ENCODE data around the gene TMUB2. TPM values are rescaled to one million over a fixed set of nuclear protein-coding genes. Genes with fewer than 3 reads are reported as not detected.

The TMUB2 gene
- total and polyA plus RNA-seq, 2 donors, result 21.4 to 57.6 TPM

DNA sequence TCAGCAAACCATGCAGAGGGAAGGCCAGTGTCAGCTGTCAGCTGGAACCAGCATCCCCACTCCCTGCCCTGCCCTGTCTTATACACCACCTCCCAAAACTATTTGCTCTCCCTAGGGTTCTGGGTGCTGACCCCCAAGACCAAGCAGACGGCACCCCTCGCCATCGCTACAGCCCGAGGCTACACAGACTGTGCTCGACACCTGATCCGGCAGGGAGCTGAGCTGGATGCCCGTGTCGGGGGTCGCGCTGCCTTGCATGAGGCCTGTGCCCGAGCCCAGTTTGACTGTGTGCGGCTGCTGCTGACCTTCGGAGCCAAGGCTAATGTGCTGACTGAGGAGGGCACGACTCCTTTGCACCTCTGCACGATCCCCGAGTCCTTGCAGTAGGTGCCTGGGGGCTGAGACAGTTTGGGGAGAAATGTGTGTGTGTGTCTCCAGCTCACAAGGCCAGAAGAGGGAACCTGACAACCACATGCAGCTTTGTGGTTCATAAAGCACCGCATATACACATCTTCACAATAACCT, 14.8 kb upstream of the TMUB2 start:
- H3K27me3 ChIP-seq (ENCODE audit: control insufficient read depth in 2 of 2, insufficient read depth in 1 of 2, low read length in 1 of 2), result peaks cover 0 to 13% of the 10 kb centered on the region in 2 donors
- H3K9me3 ChIP-seq (ENCODE audit: control insufficient read depth in 2 of 2, insufficient read depth in 1 of 2, low read length in 1 of 2), result peaks cover 0 to 4% of the 10 kb centered on the region in 2 donors
- WGBS, result 95% methylated on average over 17 of the region's 17 CpGs
- DNase-seq (ENCODE audit: low read depth in 6 of 9, low spot score in 9 of 9), result no peak
- H3K27ac ChIP-seq (ENCODE audit: low read depth in 1 of 2, low read length in 1 of 2), result no peak overlapping the region
- H3K36me3 ChIP-seq (ENCODE audit: control insufficient read depth in 2 of 2, insufficient read depth in 2 of 2, low read length in 1 of 2), result peaks cover 3 to 11% of the 10 kb centered on the region in 2 donors
- no peak overlapping the region for H3K4me3 ChIP-seq (ENCODE audit: low read length in 2 of 2)
- H3K4me1 ChIP-seq (ENCODE audit: control insufficient read depth in 2 of 2, insufficient read depth in 2 of 2, low read length in 2 of 2), result peaks cover 0 to 11% of the 10 kb centered on the region in 2 donors

DNA sequence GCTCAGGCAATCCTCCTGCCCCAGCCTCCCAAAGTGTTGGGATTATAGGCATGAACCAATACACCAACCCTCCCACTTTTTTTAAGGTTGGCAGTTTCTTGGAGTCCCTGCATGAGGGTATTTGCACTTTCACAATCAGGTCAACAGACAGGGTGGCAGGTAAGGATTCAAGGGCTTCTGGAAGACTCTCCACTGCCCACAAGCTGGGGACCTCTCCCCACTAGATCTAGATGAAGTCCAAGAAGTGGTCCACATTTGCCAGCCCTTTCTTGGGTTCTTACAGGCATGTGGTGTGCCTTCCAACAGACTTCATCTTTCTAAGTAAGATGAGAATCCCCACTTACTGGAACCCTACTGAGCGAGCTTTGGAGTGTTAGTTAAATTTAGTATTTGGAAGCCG, 12.3 kb upstream of the TMUB2 start:
- 98% methylated on average over 2 of the region's 2 CpGs for WGBS
- peaks cover 6 to 23% of the 10 kb centered on the region in 2 donors for H3K36me3 ChIP-seq (ENCODE audit: control insufficient read depth in 2 of 2, insufficient read depth in 2 of 2, low read length in 1 of 2)
- H3K27ac ChIP-seq (ENCODE audit: low read depth in 1 of 2, low read length in 1 of 2), result no peak overlapping the region
- no peak for DNase-seq (ENCODE audit: low read depth in 6 of 9, low spot score in 9 of 9)
- H3K9me3 ChIP-seq (ENCODE audit: control insufficient read depth in 2 of 2, insufficient read depth in 1 of 2, low read length in 1 of 2), result peaks cover 0 to 4% of the 10 kb centered on the region in 2 donors
- no peak overlapping the region for H3K4me3 ChIP-seq (ENCODE audit: low read length in 2 of 2)
- peaks cover 0 to 7% of the 10 kb centered on the region in 2 donors for H3K4me1 ChIP-seq (ENCODE audit: control insufficient read depth in 2 of 2, insufficient read depth in 2 of 2, low read length in 2 of 2)
- H3K27me3 ChIP-seq (ENCODE audit: control insufficient read depth in 2 of 2, insufficient read depth in 1 of 2, low read length in 1 of 2), result peaks cover 0 to 13% of the 10 kb centered on the region in 2 donors

GRCh38 chr17:44176257-44176656, 10.5 kb upstream of the TMUB2 start:
- no peak for DNase-seq (ENCODE audit: low read depth in 6 of 9, low spot score in 9 of 9)
- Histone ChIP-seq H3K4me3 (ENCODE audit: low read length in 2 of 2) (no peak overlapping the region), H3K27me3 (ENCODE audit: control insufficient read depth in 2 of 2, insufficient read depth in 1 of 2, low read length in 1 of 2) (peaks cover 0 to 3% of the 10 kb centered on the region in 2 donors), H3K27ac (ENCODE audit: low read depth in 1 of 2, low read length in 1 of 2) (no peak overlapping the region), H3K4me1 (ENCODE audit: control insufficient read depth in 2 of 2, insufficient read depth in 2 of 2, low read length in 2 of 2) (no peaks in the 10 kb centered on the region), H3K9me3 (ENCODE audit: control insufficient read depth in 2 of 2, insufficient read depth in 1 of 2, low read length in 1 of 2) (no peaks in the 10 kb centered on the region), H3K36me3 (ENCODE audit: control insufficient read depth in 2 of 2, insufficient read depth in 2 of 2, low read length in 1 of 2) (peaks cover 6 to 23% of the 10 kb centered on the region in 2 donors)
- 100% methylated on average over 1 of the region's 1 CpG for WGBS

GRCh38 chr17:44176671-44177501, 9.9 kb upstream of the TMUB2 start:
- no peaks in the 10 kb centered on the region for H3K4me1 ChIP-seq (ENCODE audit: control insufficient read depth in 2 of 2, insufficient read depth in 2 of 2, low read length in 2 of 2)
- H3K9me3 ChIP-seq (ENCODE audit: control insufficient read depth in 2 of 2, insufficient read depth in 1 of 2, low read length in 1 of 2), result no peaks in the 10 kb centered on the region
- 98% methylated on average over 54 of the region's 54 CpGs for WGBS
- H3K4me3 ChIP-seq (ENCODE audit: low read length in 2 of 2), result no peak overlapping the region
- H3K27me3 ChIP-seq (ENCODE audit: control insufficient read depth in 2 of 2, insufficient read depth in 1 of 2, low read length in 1 of 2), result no peaks in the 10 kb centered on the region
- peaks cover 9 to 27% of the 10 kb centered on the region in 2 donors for H3K36me3 ChIP-seq (ENCODE audit: control insufficient read depth in 2 of 2, insufficient read depth in 2 of 2, low read length in 1 of 2)
- H3K27ac ChIP-seq (ENCODE audit: low read depth in 1 of 2, low read length in 1 of 2), result no peak overlapping the region
- no peak for DNase-seq (ENCODE audit: low read depth in 6 of 9, low spot score in 9 of 9)

- Histone ChIP-seq H3K9me3 (ENCODE audit: control insufficient read depth in 2 of 2, insufficient read depth in 1 of 2, low read length in 1 of 2) (no peaks in the 10 kb centered on the region), H3K27me3 (ENCODE audit: control insufficient read depth in 2 of 2, insufficient read depth in 1 of 2, low read length in 1 of 2) (no peaks in the 10 kb centered on the region), H3K4me3 (ENCODE audit: low read length in 2 of 2) (no peak overlapping the region), H3K27ac (ENCODE audit: low read depth in 1 of 2, low read length in 1 of 2) (no peak overlapping the region), H3K36me3 (ENCODE audit: control insufficient read depth in 2 of 2, insufficient read depth in 2 of 2, low read length in 1 of 2) (peaks cover 16 to 34% of the 10 kb centered on the region in 2 donors), H3K4me1 (ENCODE audit: control insufficient read depth in 2 of 2, insufficient read depth in 2 of 2, low read length in 2 of 2) (no peaks in the 10 kb centered on the region)
- DNase-seq (ENCODE audit: low read depth in 6 of 9, low spot score in 9 of 9), result no peak
- 100% methylated on average over 4 of the region's 4 CpGs for WGBS
Observed at GRCh38 chr17:44177640-44178039, 9.1 kb upstream of the TMUB2 start.

GRCh38 chr17:44178133-44178532, 8.6 kb upstream of the TMUB2 start:
- peaks cover 17 to 39% of the 10 kb centered on the region in 2 donors for H3K36me3 ChIP-seq (ENCODE audit: control insufficient read depth in 2 of 2, insufficient read depth in 2 of 2, low read length in 1 of 2)
- H3K4me1 ChIP-seq (ENCODE audit: control insufficient read depth in 2 of 2, insufficient read depth in 2 of 2, low read length in 2 of 2), result no peaks in the 10 kb centered on the region
- no peak for DNase-seq (ENCODE audit: low read depth in 6 of 9, low spot score in 9 of 9)
- no peaks in the 10 kb centered on the region for H3K9me3 ChIP-seq (ENCODE audit: control insufficient read depth in 2 of 2, insufficient read depth in 1 of 2, low read length in 1 of 2)
- H3K27ac ChIP-seq (ENCODE audit: low read depth in 1 of 2, low read length in 1 of 2), result no peak overlapping the region
- WGBS, result 98% methylated on average over 14 of the region's 14 CpGs
- H3K4me3 ChIP-seq (ENCODE audit: low read length in 2 of 2), result no peak overlapping the region
- no peaks in the 10 kb centered on the region for H3K27me3 ChIP-seq (ENCODE audit: control insufficient read depth in 2 of 2, insufficient read depth in 1 of 2, low read length in 1 of 2)

DNA sequence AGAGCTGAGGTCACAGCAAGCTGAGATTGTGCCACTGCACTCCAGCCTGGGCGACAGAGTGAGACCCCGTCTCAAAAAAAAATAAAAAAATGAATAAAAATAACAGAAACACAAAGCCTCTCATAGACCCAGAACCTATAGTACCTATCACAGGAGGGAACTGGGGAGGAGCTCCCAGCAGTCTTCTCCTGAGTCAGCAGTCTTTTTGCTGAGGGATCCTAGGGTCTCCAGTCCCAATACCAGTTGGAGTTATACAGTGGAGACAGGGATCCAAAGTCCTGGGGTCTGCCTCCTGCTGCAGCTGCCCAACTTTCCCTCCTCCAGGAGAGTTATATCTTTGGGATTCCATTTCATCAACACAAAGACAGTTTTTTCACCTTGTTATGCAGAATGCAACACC, 3.7 kb upstream of the TMUB2 start:
- no peaks in the 10 kb centered on the region for H3K27me3 ChIP-seq (ENCODE audit: control insufficient read depth in 2 of 2, insufficient read depth in 1 of 2, low read length in 1 of 2)
- no peak overlapping the region for H3K4me3 ChIP-seq (ENCODE audit: low read length in 2 of 2)
- peaks cover 18 to 26% of the 10 kb centered on the region in 2 donors for H3K36me3 ChIP-seq (ENCODE audit: control insufficient read depth in 2 of 2, insufficient read depth in 2 of 2, low read length in 1 of 2)
- no peak overlapping the region for H3K27ac ChIP-seq (ENCODE audit: low read depth in 1 of 2, low read length in 1 of 2)
- 96% methylated on average over 2 of the region's 2 CpGs for WGBS
- peaks cover 15 to 16% of the 10 kb centered on the region in 2 donors for H3K4me1 ChIP-seq (ENCODE audit: control insufficient read depth in 2 of 2, insufficient read depth in 2 of 2, low read length in 2 of 2)
- no peak for DNase-seq (ENCODE audit: low read depth in 6 of 9, low spot score in 9 of 9)
- no peaks in the 10 kb centered on the region for H3K9me3 ChIP-seq (ENCODE audit: control insufficient read depth in 2 of 2, insufficient read depth in 1 of 2, low read length in 1 of 2)

DNA sequence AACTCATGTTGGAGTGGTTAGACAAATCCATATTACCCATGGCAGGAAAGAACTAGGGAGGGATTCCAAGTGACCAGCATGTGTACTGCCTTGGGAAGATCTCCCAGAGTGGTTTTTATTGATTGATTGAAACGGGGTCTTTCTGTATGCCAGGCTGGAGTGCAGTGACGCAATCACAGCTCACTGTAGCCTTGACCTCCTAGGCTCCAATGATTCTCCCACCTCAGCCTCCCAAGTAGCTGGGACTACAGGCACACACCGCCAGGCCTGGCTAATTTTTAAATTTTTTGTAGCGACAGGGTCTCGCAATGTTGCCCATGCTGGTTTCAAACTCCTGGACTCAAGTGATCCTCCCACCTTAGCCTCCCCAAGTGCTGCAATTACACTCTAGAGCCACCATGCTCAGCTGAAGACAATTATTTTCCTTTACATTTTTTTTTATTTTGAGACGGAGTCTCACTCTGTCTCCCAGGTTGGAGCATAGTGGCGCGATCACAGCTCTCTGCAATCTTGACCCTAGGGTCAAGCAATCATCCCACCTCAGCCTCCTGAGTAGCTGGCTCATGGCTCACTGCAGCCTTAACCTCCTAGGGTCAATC, 2.5 kb upstream of the TMUB2 start:
- WGBS, result 97% methylated on average over 8 of the region's 8 CpGs
- H3K9me3 ChIP-seq (ENCODE audit: control insufficient read depth in 2 of 2, insufficient read depth in 1 of 2, low read length in 1 of 2), result no peaks in the 10 kb centered on the region
- peaks cover 17 to 23% of the 10 kb centered on the region in 2 donors for H3K36me3 ChIP-seq (ENCODE audit: control insufficient read depth in 2 of 2, insufficient read depth in 2 of 2, low read length in 1 of 2)
- H3K4me1 ChIP-seq (ENCODE audit: control insufficient read depth in 2 of 2, insufficient read depth in 2 of 2, low read length in 2 of 2), result peaks cover 17 to 21% of the 10 kb centered on the region in 2 donors
- H3K27me3 ChIP-seq (ENCODE audit: control insufficient read depth in 2 of 2, insufficient read depth in 1 of 2, low read length in 1 of 2), result no peaks in the 10 kb centered on the region
- no peak for DNase-seq (ENCODE audit: low read depth in 6 of 9, low spot score in 9 of 9)
- no peak overlapping the region for H3K4me3 ChIP-seq (ENCODE audit: low read length in 2 of 2)
- no peak overlapping the region for H3K27ac ChIP-seq (ENCODE audit: low read depth in 1 of 2, low read length in 1 of 2)

Data from thymus (tissue), 11 donors.